ENCODE measurements around the gene HERC2.

Gene HERC2

DNA sequence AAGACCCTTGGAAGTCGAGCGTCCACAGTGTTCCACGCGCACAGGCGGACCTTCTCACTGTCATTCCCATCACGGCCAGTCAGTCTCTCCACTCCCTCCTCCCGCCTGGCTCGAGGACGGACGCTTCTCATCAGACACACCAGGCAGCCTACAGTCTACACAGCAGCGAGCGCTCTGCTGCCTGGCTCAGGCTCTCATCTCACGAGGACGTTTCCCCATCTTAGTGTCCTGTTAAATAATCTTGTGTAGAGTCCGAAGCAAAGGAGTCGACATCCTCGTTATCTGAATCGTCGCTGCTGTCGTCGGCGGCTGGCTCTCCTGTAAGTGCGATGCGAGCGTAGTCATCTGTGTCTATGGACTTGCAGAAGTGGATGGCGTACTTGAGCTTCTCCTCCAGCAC is 210.4 kb downstream of the HERC2 start:
- DNase-seq (ENCODE audit: low read depth) = no peak

GRCh38 chr15:28110481-28110881 is 211.5 kb downstream of the HERC2 start:
- DNase-seq (ENCODE audit: low read depth) = no peak

- no peak for DNase-seq (ENCODE audit: low read depth)
Observed at GRCh38 chr15:28109626-28110455, 212.1 kb downstream of the HERC2 start.

DNA sequence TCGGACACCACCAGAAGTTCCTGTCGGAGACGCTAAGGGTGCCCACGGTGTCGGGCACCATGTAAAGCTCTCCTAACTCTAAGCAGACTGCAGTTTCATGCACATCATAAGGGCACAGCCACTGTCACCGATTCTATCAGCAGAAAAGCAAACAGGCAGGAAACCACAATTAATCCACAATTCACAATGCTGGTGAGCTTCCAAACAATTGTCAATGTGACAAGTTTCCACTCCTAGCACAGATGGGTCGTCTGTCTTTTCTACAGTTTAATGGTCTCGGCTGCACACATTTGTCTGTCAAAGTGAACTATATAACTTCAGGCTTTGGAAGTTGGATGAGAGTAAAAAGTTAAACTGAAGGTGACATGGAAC is 214.1 kb downstream of the HERC2 start:
- no peak for DNase-seq (ENCODE audit: low read depth)

- no peak for DNase-seq (ENCODE audit: low read depth)
Observed at GRCh38 chr15:28107111-28107903, 214.7 kb downstream of the HERC2 start.

- DNase-seq (ENCODE audit: low read depth) = no peak
Observed at GRCh38 chr15:28106294-28107110, 215.5 kb downstream of the HERC2 start.

- no peak for DNase-seq (ENCODE audit: low read depth)
Observed at GRCh38 chr15:28105793-28106192, 216.2 kb downstream of the HERC2 start.

DNA sequence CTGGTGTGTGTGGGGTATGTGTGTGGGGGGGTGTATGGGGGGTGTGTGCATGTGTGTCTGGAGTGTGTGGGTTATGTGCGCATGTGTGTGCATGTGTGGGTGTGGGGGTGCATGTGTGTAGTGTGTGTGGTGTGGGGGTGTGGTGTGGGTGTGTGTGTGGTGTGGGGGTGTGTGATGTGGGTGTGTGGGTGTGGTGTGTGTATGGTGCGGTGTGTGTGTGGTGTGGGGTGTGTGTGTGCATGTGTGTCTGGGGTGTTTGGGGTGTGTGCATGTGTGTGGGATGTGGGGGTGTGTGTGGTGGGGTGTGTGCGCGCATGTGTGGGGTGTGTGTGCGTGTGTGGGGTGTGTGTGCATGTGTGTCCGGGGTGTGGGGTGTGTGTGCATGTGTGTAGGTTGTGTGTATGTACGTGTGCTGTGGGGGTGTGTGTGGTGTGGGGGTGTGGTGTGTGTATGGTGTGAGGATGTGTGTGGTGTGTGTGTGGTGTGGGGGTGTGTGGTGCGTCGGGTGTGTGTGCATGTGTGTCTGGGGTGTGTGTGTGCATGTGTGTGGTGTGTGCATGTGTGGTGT is 216.7 kb downstream of the HERC2 start:
- DNase-seq (ENCODE audit: low read depth) = no peak

- no peak for DNase-seq (ENCODE audit: low read depth)
Observed at GRCh38 chr15:28104326-28104725, 217.7 kb downstream of the HERC2 start.

DNA sequence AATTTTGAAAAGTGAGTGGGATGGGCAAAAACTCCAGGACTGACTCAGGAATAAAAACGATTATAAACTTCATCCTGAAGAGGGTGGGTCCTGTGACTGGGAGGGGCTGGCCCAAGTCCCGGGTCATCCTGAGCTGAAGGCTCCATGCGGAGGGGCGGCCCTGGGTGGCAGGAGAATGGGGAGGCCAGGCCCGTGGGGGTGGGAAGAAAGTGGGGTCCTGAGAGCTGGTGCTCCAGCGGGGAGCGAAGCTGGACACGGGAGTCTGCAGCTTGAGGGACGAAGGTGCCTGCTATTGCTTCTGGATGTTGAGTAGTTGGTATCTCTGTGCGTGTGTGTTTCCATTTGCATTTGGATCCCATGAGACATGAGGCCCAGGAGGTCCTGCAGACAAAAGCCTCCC is 218.1 kb downstream of the HERC2 start:
- DNase-seq (ENCODE audit: low read depth) = no peak

- DNase-seq (ENCODE audit: low read depth) = no peak
Observed at GRCh38 chr15:28101983-28102441, 220.0 kb downstream of the HERC2 start.

DNA sequence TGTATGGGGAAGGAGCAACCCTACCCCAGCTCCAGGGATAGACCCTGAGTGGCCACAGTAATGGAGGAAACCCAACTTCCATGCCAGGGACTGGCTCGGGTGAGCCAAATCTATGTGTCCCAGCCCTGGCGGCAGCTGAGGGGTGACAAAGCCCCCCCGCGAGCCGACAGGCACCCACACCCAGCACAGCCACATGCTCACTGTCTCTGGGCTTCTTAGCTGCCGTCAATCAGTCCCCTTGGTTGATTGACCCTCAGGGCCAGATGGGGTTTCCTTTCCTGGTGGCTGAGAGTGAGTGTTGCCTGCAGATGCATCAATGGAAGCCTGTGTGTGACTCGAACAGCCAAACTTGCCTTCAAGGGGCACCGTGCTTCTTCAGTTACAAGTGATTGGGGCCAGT is 220.8 kb downstream of the HERC2 start:
- DNase-seq (ENCODE audit: low read depth) = no peak

DNA sequence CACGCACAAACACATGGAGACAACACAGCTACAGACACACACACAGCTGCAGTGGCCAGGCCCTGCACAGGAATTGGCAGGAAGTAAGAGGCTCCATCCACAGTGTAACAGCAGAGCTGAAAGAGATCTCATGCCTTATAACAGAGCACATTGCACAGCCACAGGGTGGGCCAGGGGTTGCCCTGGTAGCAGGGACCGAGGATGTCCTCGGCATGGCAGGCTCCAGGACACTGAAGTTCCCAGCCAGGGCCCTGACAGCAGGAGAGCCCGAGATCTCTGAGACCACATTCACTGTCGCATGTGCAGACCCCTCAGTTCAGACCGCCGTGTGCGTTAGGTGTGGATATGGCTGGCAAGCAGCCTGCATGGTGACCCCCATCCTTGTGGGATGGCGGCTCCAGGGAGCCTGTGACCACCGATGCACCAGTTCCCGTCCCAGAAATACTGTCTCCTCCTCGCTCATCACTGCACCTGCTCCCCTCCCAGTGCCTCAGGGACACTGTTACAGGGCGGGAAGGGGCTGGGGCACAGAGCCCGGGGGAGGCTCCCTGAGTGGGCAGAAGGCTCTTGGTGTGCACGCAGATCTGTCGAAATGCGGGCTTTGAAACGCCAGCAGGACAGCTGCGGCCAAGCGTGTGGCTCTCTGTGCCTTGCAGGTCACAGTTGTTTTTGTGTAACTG is 221.3 kb downstream of the HERC2 start:
- no peak for DNase-seq (ENCODE audit: low read depth)

GRCh38 chr15:28099555-28100140 is 222.3 kb downstream of the HERC2 start:
- DNase-seq (ENCODE audit: low read depth) = no peak

DNA sequence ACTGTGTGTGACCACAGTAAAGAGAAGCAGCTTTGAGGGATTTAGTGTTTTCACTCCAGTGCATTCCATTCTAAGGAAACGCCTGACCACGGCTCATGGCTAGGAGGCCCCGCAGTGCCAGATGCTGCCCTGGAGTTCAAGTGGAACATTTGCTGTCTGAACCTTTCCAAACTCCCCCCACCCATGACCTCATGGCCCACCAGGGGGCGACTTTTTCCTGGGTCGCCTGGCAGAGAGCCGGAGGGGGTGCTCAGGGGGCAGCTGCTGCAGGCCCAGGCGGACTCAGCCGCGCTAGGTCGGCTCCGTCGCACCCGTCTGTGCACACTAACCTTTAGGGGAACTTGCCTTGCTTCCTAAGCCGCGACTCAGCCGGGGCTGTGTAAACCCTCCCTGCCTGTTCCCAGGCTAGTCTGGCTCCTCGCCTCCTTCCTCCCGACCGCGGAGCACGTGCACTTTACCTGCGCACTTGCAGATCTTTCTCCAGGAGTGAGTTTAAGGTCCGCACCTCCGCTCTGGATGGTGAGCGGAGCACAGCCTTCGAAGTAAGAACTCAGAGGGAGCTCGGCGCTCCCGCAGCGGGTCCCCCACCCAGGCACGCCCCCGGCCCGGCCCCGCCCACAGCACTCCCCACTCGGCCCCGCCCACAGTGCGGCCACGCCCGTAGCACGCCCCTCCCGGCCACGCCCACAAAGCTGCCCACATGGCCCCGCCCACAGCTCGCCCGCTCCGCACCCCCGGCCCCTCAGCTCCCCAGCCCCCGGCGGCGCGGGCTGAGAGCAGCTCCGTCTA is 223.0 kb downstream of the HERC2 start, which contains the start of gene OCA2:
TSS of gene OCA2 (minus strand) at position 550 of the 789 bp plus-strand sequence. CDS start 17,441 bp downstream, outside the sequence.
- DNase-seq (ENCODE audit: low read depth) = no peak

DNA sequence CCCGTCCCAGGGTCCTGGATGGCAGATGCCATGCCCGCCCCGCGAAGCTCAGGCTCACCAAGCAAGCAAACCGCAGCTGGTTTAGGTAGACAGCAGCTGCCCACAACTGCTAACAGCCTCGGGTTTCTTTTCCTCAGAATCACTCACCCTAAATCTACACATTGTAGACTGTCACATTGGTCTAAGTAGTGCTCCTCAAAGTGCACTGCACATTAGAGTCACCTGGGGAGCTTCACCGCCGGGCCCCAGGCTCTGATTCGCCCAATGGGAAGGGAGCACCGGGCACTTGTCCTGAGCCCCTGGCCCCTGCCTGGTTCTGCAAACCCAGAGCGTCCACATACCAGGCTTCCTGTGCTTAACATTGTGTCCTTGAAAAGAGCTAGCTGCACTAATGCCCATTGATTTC is 223.6 kb downstream of the HERC2 start:
- DNase-seq (ENCODE audit: low read depth) = no peak

GRCh38 chr15:28097656-28098359 is 224.2 kb downstream of the HERC2 start:
- no peak for DNase-seq (ENCODE audit: low read depth)

DNA sequence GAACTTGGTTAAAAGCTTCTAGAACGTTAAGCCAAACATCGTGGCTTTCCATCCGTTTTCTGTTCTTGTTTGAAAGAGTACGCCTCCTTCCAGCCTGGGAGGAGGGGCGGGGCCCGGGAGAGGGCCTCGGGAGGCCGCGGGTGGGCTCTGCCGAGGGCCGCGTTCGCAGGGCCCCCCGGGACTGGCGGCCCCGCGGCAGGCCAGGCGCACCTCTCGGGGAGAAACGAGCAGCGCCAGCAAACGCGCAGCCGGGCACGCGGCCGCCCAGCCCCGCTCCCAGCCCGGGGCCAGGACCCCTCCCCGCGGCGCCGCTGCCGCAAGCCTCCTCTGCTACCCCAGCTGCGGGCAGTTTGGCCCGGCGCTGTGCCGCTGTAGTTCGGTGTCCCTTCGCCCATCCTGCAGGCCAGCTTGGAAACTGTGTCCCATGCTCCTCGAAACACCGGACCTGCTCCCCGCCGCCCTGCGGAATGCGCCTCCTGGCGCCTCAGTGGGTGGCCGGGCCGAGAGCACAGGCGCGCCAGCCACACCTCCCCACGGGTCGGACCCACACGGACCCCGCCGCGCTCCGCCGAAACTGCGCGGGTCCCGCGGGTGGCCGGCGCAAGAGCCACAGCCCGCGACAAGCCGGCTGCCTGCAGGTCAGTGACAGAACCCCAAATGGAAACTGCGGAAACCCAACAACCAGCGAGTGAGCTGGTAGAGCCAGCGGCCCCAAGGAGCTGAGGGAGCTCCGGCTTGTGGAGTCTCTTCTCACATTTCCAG is 225.1 kb downstream of the HERC2 start:
- DNase-seq (ENCODE audit: low read depth) = no peak

GRCh38 chr15:28096411-28096669 is 225.6 kb downstream of the HERC2 start:
- no peak for DNase-seq (ENCODE audit: low read depth)
